DMS153 (cell line): Measurements from ENCODE around the gene PARP12.

Source experiments
- DNase-seq: peaks from one replicate; lab custom pipeline; 2025; lab: John Stamatoyannopoulos, UW

The PARP12 gene

DNA sequence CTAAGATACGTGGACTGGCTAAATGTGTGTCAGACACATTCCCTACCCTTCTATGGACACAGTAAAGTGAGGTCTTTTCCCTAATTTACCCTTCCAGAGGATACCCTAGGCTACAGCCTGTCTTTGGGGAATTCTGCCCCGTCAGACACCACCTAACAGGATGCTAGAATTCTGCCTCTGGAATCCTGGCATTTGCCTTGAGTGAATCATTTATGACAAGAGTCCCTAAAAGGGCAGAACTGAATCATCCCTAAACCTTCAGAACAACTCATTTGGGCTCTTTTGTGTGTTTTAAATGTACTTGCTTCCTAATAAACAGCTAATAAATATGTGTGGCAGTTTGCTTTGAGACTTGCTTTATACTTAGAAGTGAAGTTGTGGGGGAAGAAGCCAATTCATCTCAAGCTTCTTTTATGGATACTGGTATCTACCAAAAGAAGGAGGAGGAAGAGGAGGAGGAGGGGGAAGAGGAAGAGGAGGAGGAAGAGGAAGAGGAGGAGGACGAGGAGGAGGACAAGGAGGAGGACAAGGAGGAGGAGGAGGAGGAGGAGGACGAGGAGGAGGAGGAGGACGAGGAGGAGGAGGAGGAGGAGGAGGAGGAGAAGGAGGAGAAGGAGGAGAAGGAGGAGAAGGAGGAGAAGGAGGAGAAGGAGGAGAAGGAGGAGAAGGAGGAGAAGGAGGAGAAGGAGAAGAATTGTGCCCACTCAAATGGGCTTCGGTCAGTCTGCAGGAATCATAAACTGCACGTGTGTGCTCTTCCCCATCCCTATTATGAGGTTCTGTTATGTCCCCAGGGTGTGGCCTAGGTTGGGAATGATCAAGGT, 27.1 kb downstream of the PARP12 start:
- DNase-seq, result no peak

DNA sequence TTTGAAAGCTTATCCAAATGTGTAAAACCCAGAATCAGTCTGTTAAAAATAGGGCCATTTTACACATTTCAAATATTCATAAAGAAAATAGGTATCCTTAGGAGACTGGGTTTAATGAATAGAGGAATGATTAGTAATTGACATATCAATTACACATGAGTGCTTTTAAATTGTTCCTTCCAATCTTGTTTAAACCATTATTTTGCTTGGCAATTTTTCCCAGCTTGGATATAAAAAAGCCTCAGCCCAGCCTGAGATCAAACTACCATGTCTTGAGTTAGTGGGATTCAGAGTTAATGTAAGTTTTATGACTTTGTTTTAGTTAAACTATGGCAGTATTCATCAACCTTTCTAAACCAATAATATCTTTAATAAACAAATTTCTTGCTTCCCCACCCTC, 28.3 kb downstream of the PARP12 start:
- DNase-seq, result no peak

DNA sequence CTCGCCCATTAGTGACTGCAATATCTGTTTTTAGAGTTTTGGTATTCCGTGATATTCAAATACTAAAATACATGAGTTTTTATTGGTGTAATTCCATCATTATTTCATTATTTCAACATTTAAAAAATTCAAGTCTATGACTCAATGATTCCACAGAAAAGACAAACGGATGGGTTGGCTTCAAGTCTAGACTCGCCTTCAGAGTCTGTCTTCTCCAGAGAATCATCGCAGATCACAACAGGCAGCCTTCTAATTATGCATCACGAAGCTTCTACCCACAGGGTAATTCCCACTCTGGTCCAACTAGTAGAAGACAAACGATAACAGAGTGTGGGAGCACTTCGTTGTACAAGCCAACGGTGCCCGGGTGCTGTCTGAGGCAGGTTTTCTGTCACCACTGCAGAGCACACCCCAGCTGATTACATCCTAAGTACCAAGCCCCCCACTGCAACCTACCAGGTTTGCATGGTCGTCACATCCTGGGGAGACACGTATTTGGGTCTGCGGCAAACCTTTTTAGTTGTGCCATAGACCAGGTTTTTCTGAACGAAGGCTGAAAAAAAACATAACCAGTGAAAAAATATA, 28.9 kb downstream of the PARP12 start:
- no peak for DNase-seq

DNA sequence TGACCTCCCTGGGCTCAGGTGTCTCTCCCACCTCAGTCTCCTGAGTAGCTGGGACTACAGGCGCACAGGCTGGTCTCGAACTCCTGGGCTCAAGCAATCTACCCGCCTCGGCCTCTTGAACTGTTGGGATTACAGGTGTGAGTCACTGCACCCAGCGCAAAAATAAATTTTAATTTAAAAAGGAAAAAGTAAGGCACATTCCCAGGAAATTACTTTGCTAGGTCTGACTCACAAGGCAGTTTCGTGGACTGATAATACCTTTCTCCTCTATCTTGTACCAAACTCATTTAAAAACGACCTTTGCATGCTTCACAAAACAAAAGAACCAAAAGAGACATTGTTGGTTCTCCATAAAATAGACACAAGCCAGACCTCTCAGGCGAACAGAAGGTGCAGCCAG, 29.7 kb downstream of the PARP12 start:
- no peak for DNase-seq

DNA sequence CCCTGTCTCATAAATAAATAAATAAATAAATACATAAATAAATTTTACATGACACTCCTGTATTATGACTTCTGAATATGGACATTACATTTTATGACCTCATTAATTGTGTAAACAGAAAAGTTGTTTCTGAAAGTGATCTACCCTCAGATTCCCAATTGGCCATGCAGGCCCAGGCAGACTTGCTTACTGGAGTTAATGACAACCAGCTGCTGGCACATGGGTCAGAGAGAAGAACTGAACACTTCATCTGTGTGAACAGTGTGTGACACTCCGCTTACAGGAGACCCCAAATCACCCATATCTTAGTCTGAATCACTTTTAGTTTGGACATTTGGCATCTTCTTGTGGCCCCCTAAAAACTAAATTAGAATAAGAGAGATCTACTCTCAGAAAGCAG, 31.4 kb downstream of the PARP12 start:
- no peak for DNase-seq

DNA sequence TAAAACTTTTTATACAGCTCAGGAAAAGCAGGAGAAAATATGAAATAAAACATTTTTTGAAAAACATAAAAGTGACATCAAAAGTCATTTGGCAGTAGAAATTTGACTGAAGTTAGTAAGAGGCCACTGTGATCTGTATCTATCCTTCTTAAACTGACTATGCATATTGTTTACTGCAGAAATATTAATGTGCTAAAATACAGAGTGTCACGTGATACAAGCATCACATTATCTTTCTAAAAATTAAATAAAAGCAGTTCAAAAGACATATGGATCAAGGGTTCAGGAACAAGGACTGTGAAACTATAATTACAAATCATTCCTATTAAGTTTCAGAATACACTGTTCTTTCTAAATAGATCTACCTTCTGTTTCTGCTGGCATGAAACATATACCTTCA, 33.7 kb downstream of the PARP12 start:
- no peak for DNase-seq

DNA sequence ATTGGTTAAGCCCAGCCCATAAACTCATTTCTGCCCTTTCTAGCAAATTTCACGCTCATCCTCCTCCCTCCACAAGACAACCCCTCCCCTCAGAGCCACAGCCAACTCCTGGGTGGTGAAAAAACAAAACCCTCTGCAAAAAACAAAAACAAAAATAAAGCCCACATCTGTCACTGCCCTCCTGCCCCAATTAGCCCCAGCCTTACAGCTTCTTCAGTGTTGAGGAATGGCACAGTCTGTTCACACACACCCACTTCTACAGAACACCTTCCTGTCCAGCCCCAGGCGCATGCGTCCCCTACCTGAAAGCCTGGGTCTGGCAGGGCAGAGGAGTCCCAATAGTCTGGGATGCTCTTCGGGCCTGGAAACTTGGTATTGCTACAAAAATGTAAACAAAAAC, 34.4 kb downstream of the PARP12 start:
- DNase-seq, result no peak

DNA sequence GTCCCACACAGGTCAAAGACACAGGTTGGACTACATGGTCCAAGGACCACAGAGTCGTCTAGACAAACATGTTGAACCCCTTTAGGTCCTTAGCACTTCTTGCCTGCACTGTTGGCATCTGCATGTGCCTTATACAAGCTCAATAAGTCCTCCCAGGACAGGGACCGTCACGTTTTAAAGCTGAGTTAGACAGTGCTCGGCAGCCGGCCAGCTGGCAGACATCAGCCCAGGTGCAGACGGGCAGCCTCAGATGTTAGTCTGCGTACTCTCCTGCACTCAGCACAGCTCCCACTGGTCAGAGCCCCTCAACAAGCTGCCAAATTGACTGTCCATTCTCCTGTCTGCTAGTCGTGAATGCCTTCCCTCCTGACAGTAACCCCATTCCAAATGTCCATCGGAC, 34.9 kb downstream of the PARP12 start:
- DNase-seq, result no peak

DNA sequence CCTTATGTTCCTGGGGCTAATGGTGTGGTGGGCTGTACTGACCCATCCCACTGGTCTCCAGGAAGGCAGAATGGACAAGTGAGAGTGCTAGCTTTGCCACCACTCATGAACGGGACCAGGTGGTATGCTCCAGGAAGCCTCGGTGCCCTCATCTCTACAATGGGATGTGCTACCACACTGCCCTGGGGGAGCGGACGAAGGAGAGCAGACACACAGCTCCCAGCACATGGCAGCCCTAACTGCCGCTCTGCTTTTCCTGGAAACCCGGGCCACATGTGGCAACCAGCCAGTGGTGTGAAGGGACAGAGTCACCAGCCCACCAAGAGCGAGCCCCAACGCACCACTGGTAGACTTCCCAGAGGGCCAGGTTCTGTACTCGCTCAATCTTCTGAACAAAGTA, 35.8 kb downstream of the PARP12 start:
- no peak for DNase-seq

DNA sequence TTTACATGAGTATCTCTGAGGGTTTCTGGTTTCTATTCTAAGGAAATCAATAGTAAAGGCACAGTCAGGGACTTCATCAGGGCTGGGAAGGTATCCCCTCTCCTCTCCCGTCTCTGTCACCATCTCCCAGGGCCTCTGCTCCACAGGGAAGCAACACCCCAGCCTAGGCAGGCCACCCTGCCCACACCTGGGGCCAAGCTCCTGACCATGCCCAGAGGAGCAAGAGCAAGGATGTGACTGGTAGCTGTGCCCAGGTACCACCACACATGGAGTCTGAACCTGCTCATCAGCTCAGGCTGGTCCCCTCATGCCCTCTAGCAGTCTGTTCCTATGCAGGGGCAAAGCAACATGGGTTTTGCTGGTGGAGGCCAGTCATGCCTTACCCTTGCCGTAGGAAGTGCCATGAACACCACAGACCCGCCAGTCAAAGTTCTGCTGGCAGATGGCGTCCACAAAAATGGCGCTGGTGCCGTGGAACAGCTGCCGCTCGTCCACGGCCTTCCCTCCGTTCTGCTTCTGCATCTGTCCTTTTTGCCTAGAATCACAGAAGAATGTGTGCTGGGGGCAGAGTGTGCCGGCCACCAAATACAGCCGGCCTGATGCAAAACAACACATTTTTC, 36.8 kb downstream of the PARP12 start:
- no peak for DNase-seq

DNA sequence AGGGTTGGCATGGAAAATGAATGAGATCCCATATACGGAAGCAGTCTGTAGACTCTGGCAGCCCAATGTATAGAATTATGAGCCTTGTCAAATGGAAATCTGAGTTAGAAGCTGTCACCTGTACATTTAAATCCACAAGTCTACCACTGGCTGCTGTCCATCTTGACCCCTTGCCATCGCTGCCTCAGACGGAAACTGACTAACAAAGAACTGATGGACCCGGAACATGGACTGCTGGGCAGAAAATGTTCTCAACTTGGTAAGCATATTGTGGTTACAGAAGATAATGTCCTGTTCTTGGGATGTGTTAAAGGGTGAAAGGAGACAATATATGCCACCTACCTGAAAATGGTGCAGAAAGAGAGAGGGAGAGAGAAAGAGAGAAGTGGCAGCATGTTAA, 37.5 kb downstream of the PARP12 start:
- DNase-seq, result no peak

DNA sequence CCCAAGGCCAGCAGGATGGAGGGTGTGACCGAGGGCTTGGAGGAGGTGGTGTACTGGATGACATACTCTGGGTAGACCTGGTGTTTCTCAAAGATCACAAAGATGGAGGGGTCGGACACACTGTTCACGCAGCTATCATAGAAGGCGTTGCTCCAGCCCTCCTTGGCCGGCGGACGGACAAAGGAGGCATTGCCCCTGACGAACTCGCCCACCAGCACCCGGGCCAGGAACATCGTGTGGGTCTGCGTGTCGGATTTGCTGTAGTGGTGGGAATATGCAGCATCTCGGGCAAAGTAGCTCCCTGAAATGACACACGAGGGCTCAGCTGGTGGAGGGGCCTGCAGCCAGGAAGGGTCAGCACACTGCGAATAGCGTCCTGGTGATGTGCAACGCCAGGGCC, 38.2 kb downstream of the PARP12 start:
- no peak for DNase-seq

DNA sequence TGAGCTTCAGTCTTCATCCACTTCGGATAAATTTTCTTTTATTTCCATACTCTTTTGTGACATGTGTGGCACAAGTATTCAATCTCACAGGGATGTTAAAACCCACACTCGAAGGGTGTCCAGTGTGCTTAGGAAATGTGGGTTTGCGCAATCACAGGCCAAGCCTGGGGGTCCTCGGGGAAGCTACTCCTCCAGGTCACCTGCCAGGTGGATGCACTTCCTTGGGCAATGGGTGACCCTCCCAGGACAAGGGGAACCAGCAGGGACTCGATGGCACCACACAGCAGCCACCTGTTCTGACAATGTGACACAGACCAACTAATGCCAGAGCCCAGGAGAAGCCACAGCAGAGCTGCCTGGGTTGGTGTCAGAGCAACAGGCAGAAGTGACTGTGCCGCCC, 39.0 kb downstream of the PARP12 start:
- no peak for DNase-seq

DNA sequence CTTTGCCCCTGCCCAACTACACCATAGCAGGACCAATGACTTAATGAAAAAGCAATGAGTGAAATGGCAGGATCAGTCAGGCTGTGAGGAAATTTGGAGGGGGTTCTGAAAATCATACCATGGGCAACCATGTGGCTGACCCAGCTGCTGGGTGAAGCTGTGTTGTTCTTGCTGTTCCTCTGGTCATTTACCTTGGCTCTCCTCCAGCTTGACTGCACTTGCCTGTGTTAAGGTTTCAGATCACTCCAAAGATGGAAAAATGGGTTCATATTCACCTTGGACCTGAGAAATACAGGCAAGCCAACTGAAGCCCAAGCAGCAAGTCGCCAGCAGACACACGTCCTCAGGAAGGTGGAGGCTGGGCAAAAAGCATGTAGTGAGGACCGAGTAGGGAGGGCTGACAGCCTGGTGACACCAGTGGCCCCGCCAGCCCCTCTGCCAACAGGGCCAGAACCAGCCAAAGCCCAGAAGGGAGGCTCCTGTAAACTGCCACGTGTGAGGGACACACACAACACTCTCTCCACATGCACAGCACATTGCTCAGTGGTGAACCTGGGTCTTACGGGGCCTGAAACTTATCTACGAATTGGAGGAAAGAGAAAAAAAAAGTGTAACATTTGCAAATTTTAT, 40.1 kb downstream of the PARP12 start:
- no peak for DNase-seq

DNA sequence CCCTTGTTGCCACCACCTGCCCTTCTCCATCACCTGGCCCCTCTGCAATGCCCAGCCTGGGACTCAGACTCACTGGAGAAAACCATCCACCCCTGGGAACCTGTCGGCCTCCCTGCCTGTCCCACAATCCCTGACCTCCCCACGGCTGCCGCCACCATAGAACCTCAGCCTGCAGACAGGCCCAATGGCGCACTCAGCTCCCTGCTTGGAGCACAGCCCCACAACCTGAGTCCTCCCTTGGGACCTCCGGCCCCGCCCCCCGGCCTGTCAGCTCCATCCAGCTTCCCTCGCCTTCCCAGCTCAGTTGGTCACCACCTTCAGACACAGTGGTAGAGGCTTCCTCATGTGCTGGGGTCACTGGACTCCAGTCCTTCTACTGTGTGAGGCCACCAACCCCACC, 41.1 kb downstream of the PARP12 start:
- no peak for DNase-seq

DNA sequence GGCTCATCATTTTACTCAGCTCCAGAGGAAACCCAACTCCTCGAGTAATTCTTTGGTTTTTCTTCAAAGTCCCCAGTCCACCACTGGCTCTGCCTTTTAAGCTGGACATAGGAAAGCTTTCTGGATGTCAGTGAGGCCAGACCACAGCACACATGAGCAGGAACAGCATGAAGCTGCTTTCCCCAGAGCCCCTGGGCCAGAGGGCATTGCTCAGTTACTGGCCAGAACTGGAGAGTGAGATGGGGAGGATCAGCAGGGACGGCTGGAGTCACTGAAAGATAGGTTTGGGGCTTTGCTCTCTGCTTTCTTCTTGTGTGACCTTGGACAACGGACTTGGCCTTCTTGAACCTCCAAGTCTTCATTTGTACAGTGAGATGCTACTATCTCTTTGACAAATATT, 43.1 kb downstream of the PARP12 start:
- no peak for DNase-seq

DNA sequence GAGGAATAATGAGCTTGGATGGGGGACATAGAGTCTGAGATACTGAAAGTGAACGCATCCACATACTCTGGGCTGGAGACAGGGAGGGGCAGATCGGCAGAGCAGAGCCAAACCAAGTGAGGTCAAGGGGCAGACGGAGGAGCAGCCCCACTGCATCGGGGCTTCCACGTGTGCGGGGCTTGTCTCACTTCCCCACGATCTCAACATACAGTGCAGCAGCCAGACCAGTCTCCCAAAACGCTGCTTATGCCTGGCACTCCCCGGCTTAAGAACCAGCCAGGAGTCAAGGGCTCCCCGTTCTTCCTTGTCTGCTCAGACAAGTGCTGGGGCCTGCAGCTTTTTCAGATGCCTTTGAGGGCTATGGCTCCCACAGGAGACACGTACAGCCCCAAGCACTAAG, 43.6 kb downstream of the PARP12 start:
- DNase-seq, result no peak

DNA sequence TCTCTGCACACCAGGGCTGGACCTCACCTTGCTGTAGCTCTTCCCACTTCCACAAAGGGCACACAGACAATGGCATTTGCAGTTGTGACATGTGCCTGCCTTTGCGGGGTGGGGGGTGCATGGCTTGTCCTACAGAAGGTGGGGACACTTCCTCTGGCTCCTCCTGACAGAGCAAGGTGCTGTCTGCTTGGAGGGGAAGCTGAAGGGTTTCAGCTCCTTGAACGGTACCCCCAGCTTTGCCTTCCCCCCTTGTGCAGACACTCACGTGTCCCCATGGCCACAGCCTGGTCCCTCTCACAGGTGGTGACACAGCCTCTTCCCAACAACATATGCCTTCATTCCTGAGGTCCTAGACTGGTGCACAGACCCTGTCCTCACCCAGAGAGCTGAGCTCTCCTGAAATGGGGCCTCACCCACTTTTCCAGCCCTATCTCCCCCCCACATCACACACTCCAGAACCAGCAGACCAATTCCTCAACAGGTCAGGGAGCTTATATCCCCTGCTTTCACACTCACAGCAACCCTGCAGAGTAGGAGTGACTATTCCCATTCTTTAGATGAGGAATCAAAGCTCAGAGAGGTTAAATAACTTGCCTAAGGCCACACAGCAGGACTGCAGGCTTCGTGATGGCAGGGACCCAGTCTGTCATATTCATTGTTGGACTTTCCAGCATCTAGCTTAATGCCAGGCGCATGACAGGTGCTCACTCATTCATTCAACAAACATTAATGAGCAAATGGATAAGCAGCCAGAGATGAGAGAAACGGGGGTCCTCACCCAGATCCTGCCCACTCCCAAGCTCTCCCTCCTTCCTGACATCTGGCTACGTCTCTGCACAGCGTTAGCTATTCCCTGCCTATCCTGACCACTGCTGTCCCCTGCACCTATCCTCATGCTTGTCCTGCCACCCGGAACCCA, 44.4 kb downstream of the PARP12 start:
- no peak for DNase-seq

DNA sequence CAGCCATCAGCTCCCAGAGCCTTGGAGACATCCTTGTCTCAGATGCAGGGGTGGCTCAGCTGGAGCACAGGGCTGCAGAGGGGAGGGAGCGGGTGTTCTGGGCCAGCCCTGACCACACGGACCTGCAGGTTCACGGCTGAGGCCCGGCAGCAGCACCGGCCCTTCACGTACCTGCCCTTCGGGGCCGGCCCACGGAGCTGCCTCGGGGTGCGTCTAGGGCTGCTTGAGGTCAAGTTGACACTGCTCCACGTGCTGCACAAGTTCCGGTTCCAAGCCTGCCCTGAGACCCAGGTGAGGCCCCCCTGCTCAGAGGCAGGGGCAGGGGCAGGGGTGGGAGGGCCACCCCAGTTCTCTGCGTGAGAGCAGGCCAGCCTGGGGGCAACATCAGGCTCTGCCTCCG, 45.2 kb downstream of the PARP12 start:
- DNase-seq, result no peak

DNA sequence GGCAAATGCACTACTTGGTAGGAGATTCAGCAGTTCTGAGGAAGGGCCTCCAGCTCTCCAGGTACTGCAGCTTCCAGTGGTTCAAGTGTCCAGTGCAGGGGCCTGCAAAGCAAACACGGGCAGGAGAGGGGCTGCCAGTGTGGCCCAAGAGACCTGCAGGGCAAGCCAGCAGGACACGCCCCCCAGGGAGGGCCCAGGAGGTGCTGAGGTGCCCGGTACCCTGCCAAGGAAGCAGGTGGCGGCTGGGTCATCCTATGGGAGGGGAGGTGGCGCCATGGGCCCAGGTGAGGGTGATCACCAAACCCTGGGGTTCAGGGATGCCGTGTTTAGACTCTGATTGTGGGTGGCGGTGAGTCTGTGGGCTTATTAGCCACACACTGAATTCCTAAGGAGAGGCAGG, 45.7 kb downstream of the PARP12 start:
- DNase-seq, result no peak

DNA sequence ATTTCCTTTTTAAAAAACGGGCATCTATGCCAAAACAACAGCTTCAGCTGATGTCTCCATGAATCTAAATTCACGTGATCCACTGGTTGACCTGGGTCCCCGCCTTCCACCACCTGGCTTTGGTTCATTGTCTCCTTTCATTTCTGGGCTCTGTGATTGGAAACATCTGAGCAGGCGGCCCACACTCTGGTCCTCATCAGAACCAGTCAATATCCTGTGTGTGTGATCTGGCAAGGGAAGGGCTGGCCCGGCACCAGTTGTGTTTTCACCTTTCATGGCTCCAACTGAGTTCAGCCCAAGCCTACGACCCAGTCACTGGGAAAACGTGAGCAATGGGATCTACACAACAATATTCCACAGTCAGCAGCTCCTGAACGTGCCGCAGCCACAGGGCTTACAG, 46.2 kb downstream of the PARP12 start:
- no peak for DNase-seq

DNA sequence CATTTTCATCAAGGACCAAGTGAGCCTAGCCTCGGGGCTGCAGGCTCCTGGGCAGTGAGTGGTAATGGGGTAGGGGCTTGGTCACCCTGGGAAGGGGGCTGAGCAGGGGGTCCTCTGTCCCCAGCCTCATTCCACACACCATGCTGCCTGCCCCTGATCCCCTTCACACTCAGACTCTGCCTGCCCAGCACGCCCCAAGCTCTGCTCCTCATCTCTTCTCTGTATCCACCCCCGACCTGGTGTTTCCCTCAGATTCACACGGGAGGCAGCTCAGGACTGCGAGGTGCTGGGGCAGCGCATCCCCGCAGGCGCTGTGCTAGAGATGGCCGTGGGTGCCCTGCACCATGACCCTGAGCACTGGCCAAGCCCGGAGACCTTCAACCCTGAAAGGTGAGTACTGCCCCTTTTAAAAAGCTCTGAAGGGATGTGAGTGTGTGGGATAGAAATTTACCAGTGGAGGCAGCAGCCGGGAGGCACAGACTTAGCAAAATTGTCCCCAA, 47.2 kb downstream of the PARP12 start:
- no peak for DNase-seq
